ENCODE results near the gene ACSM6.

The ACSM6 gene

DNA sequence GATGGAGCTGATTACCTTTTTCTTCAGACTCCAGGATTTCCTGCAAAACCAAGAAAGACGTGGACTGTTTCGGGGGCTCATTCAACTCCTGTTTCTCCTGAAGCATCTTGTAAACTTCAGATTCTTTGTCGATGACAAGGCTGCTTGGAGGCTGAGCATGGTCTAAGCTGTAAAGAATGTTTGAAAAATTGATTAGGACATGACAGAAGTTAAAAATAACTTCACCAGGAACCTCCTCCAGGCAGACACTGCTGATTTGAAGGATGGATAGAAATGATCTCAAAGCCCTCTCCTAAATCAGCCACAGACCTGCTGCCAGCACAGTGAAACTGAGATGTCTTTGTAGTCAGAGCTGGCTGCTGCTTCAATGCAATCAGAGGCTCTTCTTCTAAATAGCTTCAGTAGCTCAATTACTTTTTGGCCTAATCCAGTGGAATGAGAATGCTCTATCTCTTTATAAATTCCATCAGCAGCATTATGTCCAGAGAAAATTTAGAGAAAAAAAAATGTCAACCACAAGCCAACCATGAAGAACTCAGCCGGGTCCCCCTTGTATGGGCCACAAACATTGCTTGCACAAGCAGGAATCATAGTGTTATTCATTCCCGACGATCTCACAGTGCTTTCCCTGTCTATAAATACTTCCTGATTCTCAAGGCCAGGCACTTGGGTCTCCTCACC lies 53.3 kb downstream of the ACSM6 start:
- DNase-seq, result no peak

DNA sequence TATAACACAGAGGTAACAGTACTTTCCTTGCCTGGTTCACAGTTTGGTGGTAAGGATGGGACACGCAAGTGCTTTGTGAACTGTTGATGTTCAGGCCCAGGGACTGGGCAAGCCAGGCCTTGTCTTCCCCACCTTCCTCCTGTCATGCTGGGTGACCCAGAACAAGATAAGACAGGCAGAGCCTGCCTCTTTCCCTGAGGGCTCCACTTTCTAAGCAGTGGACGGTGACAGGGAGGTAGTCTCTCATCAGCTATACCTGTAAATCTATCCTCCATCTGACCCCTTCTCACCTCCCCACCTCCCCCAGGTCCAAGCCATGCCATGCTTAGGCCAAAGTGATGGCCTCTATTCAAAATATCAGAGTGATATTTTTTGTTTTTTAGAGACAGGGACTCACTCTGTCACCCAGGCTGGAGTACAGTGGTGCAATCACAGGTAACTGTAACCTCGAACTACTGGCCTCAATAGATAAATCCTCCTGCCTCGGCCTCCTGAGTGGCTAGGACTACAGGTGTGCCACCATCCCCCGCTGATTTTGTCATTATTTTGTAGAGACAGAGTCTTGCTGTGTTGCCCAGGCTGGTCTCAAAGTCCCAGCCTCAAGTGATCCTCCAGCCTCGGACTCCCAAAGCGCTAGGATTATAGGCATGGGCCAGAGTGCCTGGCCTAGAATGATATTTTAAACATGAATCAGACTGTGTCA lies 54.0 kb downstream of the ACSM6 start:
- no peak for DNase-seq

DNA sequence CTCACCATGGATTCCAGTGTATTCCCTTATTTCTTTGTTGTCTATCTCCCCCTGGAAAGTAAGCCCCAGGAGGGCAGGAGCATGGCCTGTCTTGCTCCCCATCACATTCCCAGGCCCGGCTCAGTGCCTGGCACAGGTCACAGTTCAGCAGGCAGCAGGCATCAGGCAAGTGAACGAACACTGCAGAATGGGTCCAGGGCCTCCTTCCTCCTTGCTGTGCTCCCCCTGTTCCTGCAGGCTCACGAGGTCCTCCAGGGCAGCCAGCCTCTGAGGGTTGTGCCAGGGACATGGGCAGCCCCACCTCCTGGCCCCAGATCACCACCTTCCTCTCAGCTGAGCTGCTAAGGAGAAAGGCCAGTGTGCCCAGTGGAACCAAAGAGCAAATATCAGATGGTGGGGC lies 55.0 kb downstream of the ACSM6 start:
- DNase-seq, result no peak

DNA sequence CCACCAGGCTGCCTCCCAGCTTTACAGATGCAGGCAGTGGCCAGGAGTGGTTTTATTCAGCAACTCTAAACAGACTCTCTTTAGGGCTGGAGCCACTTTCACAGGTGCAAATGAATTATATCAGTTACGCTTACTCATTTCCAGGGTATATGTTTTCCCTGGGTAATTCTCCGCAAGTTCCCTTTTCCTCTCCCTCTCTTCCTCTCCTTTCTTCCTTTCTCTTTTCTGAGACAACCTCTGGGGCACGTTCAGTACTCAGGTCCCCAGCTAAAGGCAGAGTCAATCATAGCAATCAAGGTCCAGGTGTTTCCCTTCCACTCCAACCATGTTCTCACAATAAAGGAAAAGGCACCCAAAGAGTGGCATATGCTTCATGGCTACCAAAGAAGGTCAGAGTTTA lies 55.4 kb downstream of the ACSM6 start:
- DNase-seq, result no peak

DNA sequence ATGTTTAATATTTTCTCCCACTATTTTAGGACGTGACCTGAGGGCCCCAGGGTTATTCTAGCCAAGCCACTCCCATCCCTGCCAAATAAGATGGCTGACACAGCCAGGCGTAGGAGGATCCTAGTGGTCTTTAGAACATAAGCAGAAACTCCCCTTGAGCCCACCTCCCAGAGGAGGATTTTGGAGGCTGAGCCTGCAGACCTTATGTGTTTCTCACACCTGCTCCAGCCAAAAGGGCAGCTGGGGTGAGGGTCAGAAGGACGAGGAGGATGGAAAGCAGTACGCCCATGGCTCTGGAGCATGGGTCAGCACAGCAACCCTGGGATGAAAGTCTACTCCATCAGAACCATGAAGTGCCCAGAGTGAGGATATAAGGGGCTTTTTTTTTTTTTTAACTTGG lies 56.8 kb downstream of the ACSM6 start:
- no peak for DNase-seq

DNA sequence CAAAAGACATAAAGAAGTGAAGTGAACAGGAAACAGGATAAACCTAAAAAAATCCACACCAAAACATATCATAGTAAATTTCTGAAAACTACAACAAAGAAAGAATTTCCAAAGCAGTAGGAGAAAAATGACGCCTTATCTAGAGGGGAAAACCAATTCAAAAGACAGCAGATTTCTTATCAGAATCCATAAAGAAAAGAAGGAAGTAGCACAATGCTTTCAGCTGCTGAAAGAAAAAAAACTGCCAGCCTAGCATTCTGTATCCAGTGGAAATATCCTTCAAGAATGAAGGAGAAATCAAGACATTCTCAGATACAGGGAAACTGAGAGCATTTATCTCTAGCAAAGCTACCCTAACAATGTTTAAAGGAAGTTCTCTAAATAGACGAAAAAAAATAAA lies 59.0 kb downstream of the ACSM6 start:
- DNase-seq, result no peak

DNA sequence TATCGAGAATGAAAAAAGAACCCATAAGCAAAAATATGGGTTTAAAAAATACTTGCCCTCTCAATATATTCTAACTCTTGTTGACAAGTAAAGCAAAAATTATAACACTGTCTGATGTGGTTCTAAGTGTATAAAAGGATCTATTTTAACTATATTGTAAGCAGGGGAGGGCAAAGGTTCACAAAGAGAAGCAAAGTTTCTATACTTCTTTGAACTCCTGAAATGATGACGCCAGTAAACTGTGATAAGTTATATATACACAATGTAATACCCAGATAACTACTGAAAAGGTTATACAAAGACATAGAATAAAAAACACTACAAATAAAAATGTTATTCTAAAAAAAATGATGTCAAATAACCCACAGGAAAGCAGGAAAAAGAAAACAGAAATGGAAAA lies 59.6 kb downstream of the ACSM6 start:
- DNase-seq, result no peak

DNA sequence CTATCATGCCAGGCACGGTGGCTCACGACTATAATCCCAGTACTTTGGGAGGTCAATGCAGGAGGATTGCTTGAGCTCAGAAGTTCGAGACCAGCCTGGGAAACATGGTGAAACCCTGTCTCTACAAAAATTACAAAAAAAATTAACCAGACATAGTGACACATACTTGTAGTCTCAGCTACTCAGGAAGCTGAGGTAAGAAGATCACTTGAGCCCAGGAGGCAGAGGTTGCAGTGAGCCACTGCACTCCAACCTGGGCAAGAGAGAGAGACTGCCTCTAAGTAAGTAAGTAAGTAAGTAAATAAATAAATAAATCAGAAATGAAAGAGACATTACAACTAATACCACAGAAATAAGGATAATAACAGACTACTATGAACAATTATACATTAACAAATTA lies 60.6 kb downstream of the ACSM6 start:
- DNase-seq, result no peak

DNA sequence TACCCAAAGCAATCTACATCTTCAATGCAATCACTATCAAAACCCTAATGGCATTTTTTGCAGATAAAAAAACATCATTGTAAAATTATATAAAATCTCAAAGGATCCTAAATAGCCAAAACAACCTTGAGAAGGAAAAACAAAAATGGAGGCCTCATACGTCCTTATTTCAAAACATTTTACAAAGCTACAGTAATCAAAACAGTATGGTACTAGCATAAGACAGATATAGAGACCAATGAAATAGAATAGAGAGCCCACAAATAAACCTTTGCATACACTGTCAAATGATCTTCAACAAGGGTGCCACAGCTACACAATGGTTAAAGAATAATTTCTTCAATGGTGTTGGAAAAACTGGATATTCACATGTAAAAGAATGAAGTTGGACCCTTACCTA lies 62.2 kb downstream of the ACSM6 start:
- no peak for DNase-seq

DNA sequence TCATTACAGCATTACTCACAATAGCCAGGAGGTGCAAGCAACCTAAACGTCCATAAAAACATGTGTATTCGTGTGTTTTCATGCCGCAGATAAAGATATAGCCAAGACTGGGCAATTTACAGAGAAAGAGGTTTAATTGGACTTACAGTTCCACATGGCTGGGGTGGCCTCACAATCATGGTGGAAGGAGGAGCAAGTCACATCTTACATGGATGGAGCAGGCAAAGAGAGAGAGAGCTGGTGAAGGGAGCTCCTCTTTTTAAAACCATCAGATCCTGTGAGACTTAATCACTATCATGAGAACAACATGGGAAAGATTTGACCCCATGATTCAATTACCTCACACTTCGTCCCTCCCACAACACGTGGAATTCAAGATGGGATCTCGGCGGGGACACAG lies 63.8 kb downstream of the ACSM6 start:
- no peak for DNase-seq

DNA sequence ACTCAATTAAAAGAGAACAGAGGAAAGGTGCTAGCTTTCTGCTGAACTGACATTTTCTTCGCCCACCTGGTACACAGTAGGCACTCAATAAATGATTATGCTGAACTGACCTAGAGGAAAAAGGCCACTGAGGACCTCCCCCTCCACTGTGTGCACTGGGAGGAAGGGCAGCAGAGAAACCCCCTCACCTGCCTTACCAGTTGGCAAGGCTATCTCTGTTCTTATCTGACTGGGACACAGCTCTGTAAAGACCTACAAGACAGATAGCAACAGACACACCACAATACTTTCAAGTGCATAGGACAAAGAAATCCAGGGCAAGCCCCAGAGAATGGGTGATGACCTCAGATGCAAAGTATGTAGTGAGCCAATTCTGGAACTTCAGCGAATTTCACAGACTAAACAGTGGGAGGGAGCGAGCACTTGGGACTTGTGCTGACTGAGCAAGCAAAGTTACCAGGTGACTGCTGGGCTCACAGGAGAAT lies 66.4 kb downstream of the ACSM6 start:
- DNase-seq, result no peak

DNA sequence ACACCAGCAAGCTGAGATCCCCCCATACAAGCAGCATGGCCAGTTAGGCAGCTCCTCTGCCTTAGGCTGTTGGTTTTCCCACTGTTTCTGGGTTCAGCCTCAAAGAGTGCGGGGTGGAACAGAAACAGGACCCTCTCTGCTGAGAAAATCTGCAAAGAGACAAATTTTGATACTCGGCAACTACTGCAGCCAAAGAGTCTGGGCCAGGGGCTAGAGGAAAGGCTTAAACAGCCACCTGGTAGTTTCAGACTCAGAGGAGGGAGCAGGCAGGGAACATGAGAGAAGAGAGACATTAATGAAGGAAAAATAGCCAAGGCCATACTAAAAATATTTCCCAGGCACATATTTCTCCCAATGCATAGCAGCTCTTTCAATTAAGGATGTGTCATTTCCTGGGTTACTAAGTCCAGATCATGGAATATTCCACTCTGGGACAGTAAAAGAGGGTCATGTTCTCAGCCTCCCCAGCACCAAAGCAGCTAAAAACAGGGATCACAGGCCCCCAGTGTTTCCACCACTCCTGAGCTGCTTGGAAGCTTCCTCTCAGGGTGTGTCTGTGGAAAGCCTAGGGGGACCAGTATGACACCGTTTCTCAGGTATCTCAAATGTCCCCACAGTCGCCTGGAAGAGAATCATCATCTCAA lies 67.0 kb downstream of the ACSM6 start:
- DNase-seq, result no peak

DNA sequence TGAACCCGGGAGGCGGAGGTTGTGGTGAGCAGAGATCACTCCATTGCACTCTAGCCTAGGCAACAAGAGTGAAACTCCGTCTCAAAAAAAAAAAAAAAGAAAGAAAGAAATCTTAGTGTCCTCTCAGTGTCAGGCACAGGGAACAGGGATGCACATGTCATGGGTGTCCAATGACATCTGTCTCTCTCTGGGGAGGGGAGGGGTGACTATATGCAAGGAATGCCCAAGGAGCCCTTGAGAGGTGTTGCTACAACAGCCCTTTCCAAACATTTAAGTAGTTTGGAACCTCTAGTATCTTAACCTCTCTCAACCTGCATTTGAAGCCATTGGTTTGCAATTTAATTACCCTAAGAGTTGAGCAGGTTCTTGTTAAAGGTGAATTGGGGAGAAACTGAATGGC lies 67.9 kb downstream of the ACSM6 start:
- no peak for DNase-seq

DNA sequence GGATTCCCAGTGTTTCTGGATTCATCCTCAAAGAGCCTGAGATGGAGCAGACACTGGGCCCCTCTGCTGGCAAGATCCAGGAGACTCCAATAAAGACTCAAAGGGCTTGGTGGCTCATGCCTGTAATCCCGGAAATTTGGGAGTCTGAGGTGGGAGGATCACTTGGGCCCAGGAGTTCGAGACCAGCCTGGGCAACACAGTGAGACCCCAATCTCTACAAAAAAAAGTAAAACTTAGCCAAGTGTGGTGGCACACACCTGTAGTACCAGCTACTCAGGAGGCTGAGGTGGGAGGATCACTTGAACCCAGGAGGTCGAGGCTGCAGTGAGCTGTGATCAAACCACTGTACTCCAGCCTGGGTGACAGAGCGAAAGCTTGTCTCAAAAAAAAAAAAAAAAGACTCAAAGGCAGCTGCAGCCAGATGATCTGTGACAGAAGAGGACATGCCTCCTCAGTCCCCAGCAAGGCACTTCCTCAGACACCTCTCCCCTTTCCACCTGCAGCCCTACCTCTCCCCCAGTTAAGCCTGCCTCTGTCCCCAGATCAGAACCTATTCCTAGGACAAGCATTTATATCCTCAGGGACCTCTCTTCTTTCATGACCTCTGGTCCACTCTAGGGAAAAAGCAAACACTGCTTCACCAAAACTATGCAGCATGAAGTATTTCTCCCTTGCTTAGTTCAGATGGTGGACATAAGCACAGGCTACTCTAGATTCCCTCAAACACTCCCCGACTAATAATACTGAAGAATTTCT lies 68.9 kb downstream of the ACSM6 start:
- DNase-seq, result no peak

DNA sequence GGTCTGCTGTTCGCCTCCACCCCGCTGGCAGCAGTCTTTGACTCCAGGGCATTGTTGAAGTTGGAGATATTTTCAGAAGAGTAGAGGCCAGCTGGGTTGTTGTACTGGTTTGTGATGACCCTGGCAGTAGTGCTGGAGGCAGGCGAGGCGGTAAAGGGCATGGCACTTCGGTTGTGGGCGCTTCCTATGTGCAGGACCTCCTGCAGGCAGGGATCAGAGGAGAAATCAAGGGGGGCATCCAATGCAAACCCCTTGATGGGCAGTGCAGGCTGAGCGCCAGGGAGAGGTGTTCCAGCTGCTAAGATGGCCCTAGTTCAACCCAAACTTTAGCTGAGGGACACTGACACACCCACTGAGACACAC lies 69.8 kb downstream of the ACSM6 start:
- no peak for DNase-seq

DNA sequence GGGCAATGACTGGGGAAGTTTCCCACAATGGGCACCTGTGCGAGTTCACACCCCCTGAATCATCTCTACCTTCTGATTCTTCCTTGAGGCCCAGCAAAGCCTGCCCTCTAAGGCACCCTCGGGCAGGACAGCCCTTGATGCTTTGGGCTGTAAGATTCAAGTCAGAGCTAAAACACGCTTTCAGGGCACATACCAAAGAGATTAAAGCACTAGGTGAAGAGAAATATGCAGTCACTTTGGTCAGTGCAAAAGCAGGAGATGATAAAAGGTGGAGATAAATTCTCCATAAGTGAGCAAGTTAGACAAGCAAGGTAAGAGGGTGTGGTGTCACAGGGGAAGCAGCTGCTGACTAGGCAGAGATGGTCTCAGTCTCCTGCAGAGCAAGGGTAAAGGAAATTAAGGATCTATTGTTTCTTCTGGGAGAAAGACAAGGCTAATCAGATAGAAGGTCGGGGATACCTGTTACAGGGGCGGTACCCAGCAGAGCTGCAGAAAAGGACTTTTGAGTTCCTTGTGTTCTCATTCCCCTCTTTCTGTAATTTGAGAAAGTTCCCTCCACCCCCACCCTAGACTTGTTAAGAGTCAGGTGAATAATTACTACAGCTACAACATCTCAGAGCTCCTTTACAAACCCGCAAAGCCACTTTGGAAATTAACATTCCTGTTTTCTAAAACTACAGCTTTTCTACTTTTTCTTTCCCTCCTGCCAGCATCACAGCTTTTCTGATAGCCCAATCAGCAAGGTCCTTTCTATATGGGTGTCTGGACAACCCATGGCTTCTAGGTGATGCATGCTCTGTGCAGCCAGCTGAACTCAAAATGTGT lies 70.4 kb downstream of the ACSM6 start:
- no peak for DNase-seq

DNA sequence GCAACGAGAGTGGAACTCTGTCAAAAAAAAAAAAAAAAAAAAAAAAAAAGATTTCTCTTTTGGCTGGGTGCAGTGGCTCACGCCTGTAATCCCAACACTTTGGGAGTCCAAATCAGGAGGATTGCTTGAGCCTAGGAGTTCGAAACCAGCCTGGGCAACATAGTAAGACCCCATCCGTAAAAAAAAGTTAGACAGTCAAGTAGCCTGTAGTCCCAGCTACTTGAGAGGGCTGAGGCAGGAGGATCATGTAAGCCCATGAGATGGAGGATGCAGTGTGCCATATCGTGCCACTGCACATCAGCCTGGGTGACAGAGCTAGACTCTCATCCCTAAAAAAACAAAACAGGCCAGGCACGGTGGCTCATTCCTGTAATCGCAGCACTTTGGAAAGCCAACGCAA lies 71.5 kb downstream of the ACSM6 start:
- DNase-seq, result no peak

DNA sequence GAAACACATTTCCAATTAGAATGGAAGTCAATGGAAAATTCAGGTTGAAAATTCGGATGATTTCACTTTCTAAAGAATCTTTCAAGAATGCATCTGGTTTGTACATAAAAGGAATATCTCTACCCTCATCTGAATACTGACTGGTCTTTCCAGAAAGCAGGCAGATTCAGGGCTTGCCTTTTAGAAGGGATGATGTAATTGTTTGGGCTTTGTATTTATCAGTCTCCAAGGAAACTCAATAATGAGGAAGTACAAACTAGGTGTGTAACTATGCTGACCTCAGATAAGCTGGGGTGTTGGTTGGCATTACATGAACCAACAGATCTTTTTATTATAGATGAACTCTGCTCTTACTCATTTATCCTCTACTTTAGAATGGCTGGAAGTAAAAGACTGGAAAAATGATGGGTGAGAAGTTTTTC lies 72.6 kb downstream of the ACSM6 start:
- no peak for DNase-seq

DNA sequence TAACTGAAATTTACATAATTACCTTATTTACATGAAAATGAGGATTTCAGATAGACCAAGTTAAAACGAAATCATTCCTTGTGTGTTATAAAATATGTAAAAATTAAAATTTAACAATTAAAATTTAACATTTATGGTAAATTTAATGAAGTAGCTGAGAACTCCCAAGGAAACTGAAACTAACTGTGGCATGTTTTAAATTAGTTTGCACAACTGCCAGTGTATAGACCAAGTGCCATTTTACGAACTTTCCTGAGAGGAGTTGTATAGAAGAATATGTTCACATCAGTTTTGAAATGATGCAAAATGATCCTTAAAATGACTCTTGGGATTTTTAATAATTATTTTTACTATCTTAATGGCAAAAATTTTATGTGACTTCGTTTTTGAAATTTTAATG lies 73.2 kb downstream of the ACSM6 start:
- DNase-seq, result no peak

DNA sequence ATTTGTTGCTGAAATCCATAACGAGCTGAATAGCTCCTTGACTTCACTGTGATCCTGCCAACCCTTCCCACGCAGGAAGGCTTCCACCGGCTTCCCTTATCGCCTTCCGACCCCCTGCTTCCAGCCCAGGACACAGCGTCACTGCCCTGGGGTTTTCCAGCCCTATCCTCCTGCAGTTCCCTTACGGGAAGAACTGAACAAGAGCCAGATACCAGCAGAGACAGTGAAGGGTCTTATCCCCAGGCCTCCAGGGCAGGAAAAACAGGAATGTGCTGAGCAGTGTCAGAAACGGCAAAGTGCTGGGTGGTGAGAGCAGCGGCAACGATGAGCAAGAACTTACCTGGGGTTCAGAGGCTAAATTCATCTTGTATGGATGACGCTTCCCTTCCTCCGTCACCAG lies 74.4 kb downstream of the ACSM6 start:
- DNase-seq, result no peak

DNA sequence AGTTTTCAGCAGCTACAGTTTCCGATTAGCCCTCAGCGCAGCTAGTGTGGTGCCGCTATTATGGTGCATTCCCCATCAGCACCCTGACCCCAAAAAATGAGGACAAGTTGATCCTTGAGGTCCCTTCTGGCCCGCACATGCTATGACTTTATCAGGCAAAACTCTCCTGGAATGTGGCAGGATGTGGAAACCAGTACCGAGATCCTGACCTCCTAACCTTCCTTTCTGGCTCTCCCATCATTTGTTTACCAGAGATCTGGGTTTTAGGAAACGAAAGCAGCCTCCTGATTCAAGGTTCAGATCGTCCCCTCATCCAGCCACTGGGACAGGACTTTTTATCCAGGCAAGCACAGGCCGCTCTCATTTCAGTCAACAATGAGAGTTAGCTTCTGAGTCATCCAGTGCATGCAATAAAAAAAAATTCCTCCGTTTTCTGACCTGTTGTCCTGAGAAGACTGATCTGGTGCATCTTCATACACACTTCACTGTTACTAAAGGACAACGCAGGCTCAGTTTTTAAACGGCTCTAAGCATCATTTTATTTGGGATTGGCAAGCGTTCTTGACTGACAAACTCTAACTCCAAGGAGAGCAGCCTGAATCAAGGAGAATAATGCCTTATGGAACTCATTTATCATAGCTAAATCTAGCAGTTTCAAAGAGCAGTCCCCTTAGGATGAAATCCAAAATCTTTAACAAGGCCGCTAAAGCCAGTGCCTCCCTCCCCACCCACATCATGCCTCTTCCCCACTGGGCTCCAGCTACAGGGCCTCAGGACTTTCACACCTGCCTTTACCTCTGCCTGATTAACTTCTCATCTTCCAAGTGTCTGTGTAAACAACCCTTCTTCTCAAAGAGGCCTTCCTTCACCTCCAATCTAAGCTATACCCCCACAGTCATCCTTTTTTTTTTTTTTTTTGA lies 79.6 kb downstream of the ACSM6 start:
- no peak for DNase-seq
